A549 (cell line): ENCODE results near the gene AK8. TPM values are rescaled to one million over a fixed set of nuclear protein-coding genes. Genes with fewer than 3 reads are reported as not detected.

Experiments used
- ATAC-seq, 2 experiments: fragments of 200-7000 bp in 1 of 2; fragments of >200 bp in 1 of 2; cut with Nextera tagmentation in 1 of 2; cut with Tn5 transposase in 1 of 2; 3 replicates each; pipeline versions ENCODE4 v1.8.0 to v1.9.1; 2018 to 2020; ENCODE audit warnings: mild to moderate bottlenecking in 1 of 2, moderate library complexity in 1 of 2
- CTCF ChIA-PET: fragments of 300-600 bp; sonication (Branson Sonifier 250); formaldehyde crosslinking; extraction: SDS; loops from one replicate; lab custom pipeline; 2021; ENCODE audit warnings: antibody characterized with exemption, inconsistent platforms; lab: Yijun Ruan, JAX
- POLR2A ChIA-PET: fragments of 350-600 bp; formaldehyde crosslinking; extraction: SDS; loops from one replicate; lab custom pipeline; 2021; ENCODE audit warnings: antibody characterized with exemption, inconsistent platforms; lab: Yijun Ruan, JAX
- DNase-seq, 2 experiments: peaks; one replicate each; pipeline versions ENCODE4 v3.0.0 to v3.0.0-alpha.2; 2011 to 2016; ENCODE audit warnings: low read depth in 1 of 2, low spot score in 1 of 2
- FAIRE-seq: peaks from 2 replicates; lab custom pipeline; 2011; peaks lifted over from hg19 to GRCh38; lab: Jason Lieb, UNC
- H3K27ac ChIP-seq, 2 experiments: fragments of >200 bp; sonication (Bioruptor Twin); formaldehyde crosslinking; 3 replicates each; pipeline ENCODE4 v1.5.1; 2016 to 2017
- H3K4me1 ChIP-seq: fragments of >200 bp; sonication (Bioruptor Twin); formaldehyde crosslinking; 3 replicates; pipeline ENCODE4 v1.6.1; 2016
- H3K4me2 ChIP-seq: fragments of >200 bp; sonication (Bioruptor Twin); formaldehyde crosslinking; 3 replicates; pipeline ENCODE4 v1.6.1; 2016
- H3K4me3 ChIP-seq: fragments of >200 bp; sonication (Bioruptor Twin); formaldehyde crosslinking; 3 replicates; pipeline ENCODE4 v1.5.1; 2016
- H3K9me3 ChIP-seq: fragments of >200 bp; sonication (Bioruptor Twin); formaldehyde crosslinking; 3 replicates; pipeline ENCODE4 v1.6.1; 2016
- BHLHE40 ChIP-seq: IDR thresholded peaks from 2 replicates; pipeline ENCODE4 v1.6.1; 2012; ENCODE audit warnings: low read depth, low read length, inconsistent platforms
- CBX8 ChIP-seq: fragments of 200-600 bp; sonication (generic); IDR thresholded peaks from 2 replicates; pipeline ENCODE4 v1.6.1; 2016
- CEBPB ChIP-seq, 2 experiments: fragments of >200 bp in 1 of 2; sonication (Bioruptor Twin) in 1 of 2; formaldehyde crosslinking in 1 of 2; IDR thresholded peaks; 2 replicates each; pipeline ENCODE4 v1.6.1; 2012 to 2016
- EHMT2 ChIP-seq: fragments of 200-600 bp; sonication (generic); IDR thresholded peaks from 2 replicates; pipeline ENCODE4 v1.6.1; 2016; ENCODE audit warnings: antibody characterized with exemption, low read depth, mild to moderate bottlenecking, moderate library complexity
- FOSB ChIP-seq: fragments of 250-450 bp; sonication (Bioruptor Pico); IDR thresholded peaks from 2 replicates; pipeline ENCODE4 v1.5.0; 2020; ENCODE audit warnings: mild to moderate bottlenecking, moderate library complexity
- FOSL2 ChIP-seq, 2 experiments: fragments of 450-650 bp in 1 of 2; fragments of >200 bp in 1 of 2; sonication (Bioruptor Twin) in 1 of 2; formaldehyde crosslinking; IDR thresholded peaks; 2 replicates each; pipeline versions ENCODE4 v1.5.0 to v1.6.1; 2016 to 2020; ENCODE audit warnings: mild to moderate bottlenecking in 1 of 2, moderate library complexity in 1 of 2
- HDAC2 ChIP-seq: fragments of 200-600 bp; sonication (generic); IDR thresholded peaks from 2 replicates; pipeline ENCODE4 v1.6.1; 2016
- HEYL ChIP-seq: fragments of 250-450 bp; sonication (Bioruptor Pico); IDR thresholded peaks from 2 replicates; pipeline ENCODE4 v1.8.0; 2021; ENCODE audit warnings: mild to moderate bottlenecking, moderate library complexity
- HOXA7 ChIP-seq: fragments of 250-450 bp; sonication (Bioruptor Pico); IDR thresholded peaks from 2 replicates; pipeline ENCODE4 v1.5.0; 2020; ENCODE audit warnings: mild to moderate bottlenecking, moderate library complexity
- HOXB5 ChIP-seq: fragments of 250-450 bp; sonication (Bioruptor Pico); IDR thresholded peaks from 2 replicates; pipeline ENCODE4 v1.5.0; 2020; ENCODE audit warnings: mild to moderate bottlenecking, moderate library complexity
- JUN ChIP-seq, 2 experiments: fragments of >200 bp; sonication (Bioruptor Twin); formaldehyde crosslinking; IDR thresholded peaks; 2 replicates in 1 of 2; 3 replicates in 1 of 2; pipeline ENCODE4 v1.6.1; 2016 to 2017
- KDM1A ChIP-seq: fragments of 200-600 bp; sonication (generic); IDR thresholded peaks from 2 replicates; pipeline ENCODE4 v1.6.1; 2016; ENCODE audit warnings: low read depth, mild to moderate bottlenecking
- KDM5A ChIP-seq: fragments of 200-600 bp; sonication (generic); IDR thresholded peaks from 2 replicates; pipeline ENCODE4 v1.6.1; 2016; ENCODE audit warnings: antibody characterized with exemption, mild to moderate bottlenecking
- MYC ChIP-seq: IDR thresholded peaks from 2 replicates; pipeline ENCODE4 v1.6.1; 2012; ENCODE audit warnings: mild to moderate bottlenecking, inconsistent platforms, low read length, improper control_type of control experiment, borderline replicate concordance
- NPAS2 ChIP-seq: fragments of 250-450 bp; sonication (Bioruptor Pico); IDR thresholded peaks from 2 replicates; pipeline ENCODE4 v1.8.0; 2022; ENCODE audit warnings: mild to moderate bottlenecking, moderate library complexity, borderline replicate concordance
- POLR2A ChIP-seq: IDR thresholded peaks from 2 replicates; pipeline ENCODE4 v1.6.1; 2012; ENCODE audit warnings: mild to moderate bottlenecking, low read length
- RAD21 ChIP-seq, 2 experiments: fragments of >200 bp in 1 of 2; sonication (Bioruptor Twin) in 1 of 2; formaldehyde crosslinking in 1 of 2; IDR thresholded peaks in 1 of 2; conservative IDR thresholded peaks in 1 of 2; 2 replicates in 1 of 2; 3 replicates in 1 of 2; pipeline ENCODE4 v1.6.1; 2012 to 2018; ENCODE audit warnings: inconsistent platforms in 1 of 2
- RARB ChIP-seq: fragments of 250-450 bp; sonication (Bioruptor Pico); IDR thresholded peaks from 2 replicates; pipeline ENCODE4 v1.8.0; 2021; ENCODE audit warnings: mild to moderate bottlenecking, moderate library complexity
- RCOR1 ChIP-seq: fragments of 150-350 bp; IDR thresholded peaks from 2 replicates; pipeline ENCODE4 v1.6.1; 2014; ENCODE audit warnings: antibody characterized with exemption, low read length, low read depth
- SREBF2 ChIP-seq: fragments of 450-650 bp; IDR thresholded peaks from 2 replicates; pipeline ENCODE4 v1.6.1; 2014; ENCODE audit warnings: mild to moderate bottlenecking, moderate library complexity
- TFCP2L1 ChIP-seq: fragments of 250-450 bp; sonication (Bioruptor Pico); IDR thresholded peaks from 2 replicates; pipeline ENCODE4 v1.5.0; 2021; ENCODE audit warnings: mild to moderate bottlenecking
- ZFP36 ChIP-seq: fragments of 450-650 bp; IDR thresholded peaks from 2 replicates; pipeline ENCODE4 v1.6.1; 2014; ENCODE audit warnings: borderline replicate concordance; ENCODE audit not compliant: partially characterized antibody
- WGBS: methylation state at CpG from one replicate; pipeline ENCODE4 v1.1.6; 2017; ENCODE audit errors: missing lambda C conversion rate; 5-methylcytosine and 5-hydroxymethylcytosine counted together
- polyA plus RNA-seq, 4 experiments: library from polyadenylated mRNA; depleted of rRNA in 3 of 4; stranded (reverse); fragments of >200 nt; fragmentation: RNase III in 1 of 4; extraction: RNeasy Plus Mini Kit Qiagen cat#74134 plus additional on column Dnase treatment in 1 of 4; gene quantifications; 2 replicates in 3 of 4; 3 replicates in 1 of 4; pipeline ENCODE4 v1.2.3, GENCODE V29; 2011 to 2017
- TF ChIP-seq, protein P1 (sequence below): fragments of 200-600 bp; sonication (generic); IDR thresholded peaks from 2 replicates; pipeline ENCODE4 v1.6.1; 2016; ENCODE audit warnings: antibody characterized with exemption, mild to moderate bottlenecking, moderate library complexity
- TF ChIP-seq, protein P2 (sequence below): fragments of 150-350 bp; IDR thresholded peaks from 2 replicates; pipeline ENCODE4 v1.6.1; 2014; ENCODE audit warnings: low read depth, mild to moderate bottlenecking, low read length
- TF ChIP-seq, protein P3 (sequence below): IDR thresholded peaks from 2 replicates; pipeline ENCODE4 v1.6.1; 2012; ENCODE audit warnings: low read depth, borderline replicate concordance
- TF ChIP-seq, protein P4 (sequence below): IDR thresholded peaks from 2 replicates; pipeline ENCODE4 v1.6.1; 2012
- TF ChIP-seq, protein P5 (sequence below): fragments of 250-450 bp; sonication (Bioruptor Pico); IDR thresholded peaks from 2 replicates; pipeline ENCODE4 v1.5.0; 2021; ENCODE audit warnings: mild to moderate bottlenecking, moderate library complexity, borderline replicate concordance

AK8 gene
- polyA plus RNA-seq, 2 of the 4 experiments (the other 2 are of a cell fraction): 0.61 to 0.63 TPM

DNA sequence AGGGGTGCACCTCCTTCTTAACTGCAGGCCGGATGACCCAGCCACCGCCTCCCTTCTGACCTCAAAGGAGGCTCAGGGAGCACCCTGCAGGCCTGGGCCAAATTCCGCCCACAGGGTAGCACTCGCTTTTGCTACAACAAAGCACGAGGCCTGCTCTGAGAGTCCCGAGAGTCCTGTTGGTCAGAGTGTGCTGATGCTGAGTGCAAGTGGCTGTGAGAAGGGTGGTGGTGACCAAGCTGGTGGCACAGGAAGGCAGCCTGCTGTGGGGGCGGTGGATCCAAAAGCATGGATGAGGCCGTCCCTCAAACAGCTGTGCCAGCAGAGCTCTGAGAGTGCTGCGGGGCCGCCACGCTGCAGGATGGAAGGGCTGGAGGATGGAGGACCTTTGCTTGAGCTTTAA is 101.8 kb downstream of the AK8 start:
- H3K9me3 ChIP-seq: no peaks in the 10 kb centered on the region; the same call in 2 of the 3 replicates
- ATAC-seq: no peak
- TF ChIP-seq BHLHE40: no peak
- no peak for TF ChIP-seq KDM5A
- TF ChIP-seq RAD21 (conservative IDR thresholded peaks at IDR 0.05 in 1 of 2, IDR thresholded peaks at IDR 0.05 in 1 of 2): no peak
- TF ChIP-seq EHMT2: no peak
- TF ChIP-seq, protein P1, sequence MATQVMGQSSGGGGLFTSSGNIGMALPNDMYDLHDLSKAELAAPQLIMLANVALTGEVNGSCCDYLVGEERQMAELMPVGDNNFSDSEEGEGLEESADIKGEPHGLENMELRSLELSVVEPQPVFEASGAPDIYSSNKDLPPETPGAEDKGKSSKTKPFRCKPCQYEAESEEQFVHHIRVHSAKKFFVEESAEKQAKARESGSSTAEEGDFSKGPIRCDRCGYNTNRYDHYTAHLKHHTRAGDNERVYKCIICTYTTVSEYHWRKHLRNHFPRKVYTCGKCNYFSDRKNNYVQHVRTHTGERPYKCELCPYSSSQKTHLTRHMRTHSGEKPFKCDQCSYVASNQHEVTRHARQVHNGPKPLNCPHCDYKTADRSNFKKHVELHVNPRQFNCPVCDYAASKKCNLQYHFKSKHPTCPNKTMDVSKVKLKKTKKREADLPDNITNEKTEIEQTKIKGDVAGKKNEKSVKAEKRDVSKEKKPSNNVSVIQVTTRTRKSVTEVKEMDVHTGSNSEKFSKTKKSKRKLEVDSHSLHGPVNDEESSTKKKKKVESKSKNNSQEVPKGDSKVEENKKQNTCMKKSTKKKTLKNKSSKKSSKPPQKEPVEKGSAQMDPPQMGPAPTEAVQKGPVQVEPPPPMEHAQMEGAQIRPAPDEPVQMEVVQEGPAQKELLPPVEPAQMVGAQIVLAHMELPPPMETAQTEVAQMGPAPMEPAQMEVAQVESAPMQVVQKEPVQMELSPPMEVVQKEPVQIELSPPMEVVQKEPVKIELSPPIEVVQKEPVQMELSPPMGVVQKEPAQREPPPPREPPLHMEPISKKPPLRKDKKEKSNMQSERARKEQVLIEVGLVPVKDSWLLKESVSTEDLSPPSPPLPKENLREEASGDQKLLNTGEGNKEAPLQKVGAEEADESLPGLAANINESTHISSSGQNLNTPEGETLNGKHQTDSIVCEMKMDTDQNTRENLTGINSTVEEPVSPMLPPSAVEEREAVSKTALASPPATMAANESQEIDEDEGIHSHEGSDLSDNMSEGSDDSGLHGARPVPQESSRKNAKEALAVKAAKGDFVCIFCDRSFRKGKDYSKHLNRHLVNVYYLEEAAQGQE: no peak
- no peak for TF ChIP-seq HDAC2
- no peak for TF ChIP-seq HOXA7
- no peak for TF ChIP-seq POLR2A
- TF ChIP-seq RCOR1: no peak
- no peak for TF ChIP-seq RARB (CRISPR knock-in tag)
- no peak for TF ChIP-seq TFCP2L1
- TF ChIP-seq CBX8: no peak
- TF ChIP-seq, protein P2, sequence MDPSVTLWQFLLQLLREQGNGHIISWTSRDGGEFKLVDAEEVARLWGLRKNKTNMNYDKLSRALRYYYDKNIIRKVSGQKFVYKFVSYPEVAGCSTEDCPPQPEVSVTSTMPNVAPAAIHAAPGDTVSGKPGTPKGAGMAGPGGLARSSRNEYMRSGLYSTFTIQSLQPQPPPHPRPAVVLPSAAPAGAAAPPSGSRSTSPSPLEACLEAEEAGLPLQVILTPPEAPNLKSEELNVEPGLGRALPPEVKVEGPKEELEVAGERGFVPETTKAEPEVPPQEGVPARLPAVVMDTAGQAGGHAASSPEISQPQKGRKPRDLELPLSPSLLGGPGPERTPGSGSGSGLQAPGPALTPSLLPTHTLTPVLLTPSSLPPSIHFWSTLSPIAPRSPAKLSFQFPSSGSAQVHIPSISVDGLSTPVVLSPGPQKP: no peak
- TF ChIP-seq SREBF2: no peak
- TF ChIP-seq, all 56 proteins: peak for 0
- no peak overlapping the region for H3K27ac ChIP-seq
- POLR2A ChIA-PET: no interaction called here
- no peak overlapping the region for H3K4me2 ChIP-seq
- no peak for FAIRE-seq
- H3K4me3 ChIP-seq: no peak overlapping the region
- no peak for DNase-seq
- CTCF ChIA-PET: interaction anchor here (1.8 kb wide), 1 partner anchor 9 kb away, joined by 7 read pairs; no protein-coding TSS in a partner anchor
- 84% methylated on average over 11 of the region's 11 CpGs for WGBS
- H3K4me1 ChIP-seq: no peaks in the 10 kb centered on the region

DNA sequence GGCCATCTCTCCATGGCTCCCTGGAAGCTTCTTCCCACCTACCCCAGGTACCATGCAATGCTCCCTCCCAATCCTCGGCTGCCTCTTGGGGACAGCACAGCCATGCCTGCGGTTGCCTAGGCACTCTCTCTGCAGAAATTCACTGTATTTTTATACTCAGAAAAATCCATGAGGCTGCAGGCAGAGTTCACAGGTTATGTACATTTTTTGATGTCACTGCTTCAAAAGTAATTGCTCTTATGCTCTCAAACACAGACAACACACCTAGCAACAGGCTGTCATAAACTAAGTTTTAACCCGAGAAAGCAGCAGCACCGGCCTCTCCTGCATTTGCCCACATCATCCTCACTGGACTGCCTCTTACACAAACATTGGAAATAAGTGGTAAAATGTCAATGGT is 102.4 kb downstream of the AK8 start:
- Histone ChIP-seq H3K9me3 (no peaks in the 10 kb centered on the region; the same call in 2 of the 3 replicates), H3K4me1 (no peaks in the 10 kb centered on the region), H3K27ac (no peak overlapping the region), H3K4me3 (no peak overlapping the region), H3K4me2 (no peak overlapping the region)
- ChIA-PET POLR2A (no interaction called here), CTCF (interaction anchor here (0.5 to 2.0 kb wide), 2 partner anchors 10 to 1381 kb away, joined by 3 to 5 read pairs; no protein-coding TSS in a partner anchor)
- TF ChIP-seq BHLHE40: no peak
- no peak for TF ChIP-seq HOXA7
- TF ChIP-seq HDAC2: no peak
- TF ChIP-seq, protein P3, sequence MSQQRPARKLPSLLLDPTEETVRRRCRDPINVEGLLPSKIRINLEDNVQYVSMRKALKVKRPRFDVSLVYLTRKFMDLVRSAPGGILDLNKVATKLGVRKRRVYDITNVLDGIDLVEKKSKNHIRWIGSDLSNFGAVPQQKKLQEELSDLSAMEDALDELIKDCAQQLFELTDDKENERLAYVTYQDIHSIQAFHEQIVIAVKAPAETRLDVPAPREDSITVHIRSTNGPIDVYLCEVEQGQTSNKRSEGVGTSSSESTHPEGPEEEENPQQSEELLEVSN: no peak
- TF ChIP-seq ZFP36: no peak
- DNase-seq (no peak), ATAC-seq (no peak), FAIRE-seq (no peak)
- 78% methylated on average over 4 of the region's 4 CpGs for WGBS

DNA sequence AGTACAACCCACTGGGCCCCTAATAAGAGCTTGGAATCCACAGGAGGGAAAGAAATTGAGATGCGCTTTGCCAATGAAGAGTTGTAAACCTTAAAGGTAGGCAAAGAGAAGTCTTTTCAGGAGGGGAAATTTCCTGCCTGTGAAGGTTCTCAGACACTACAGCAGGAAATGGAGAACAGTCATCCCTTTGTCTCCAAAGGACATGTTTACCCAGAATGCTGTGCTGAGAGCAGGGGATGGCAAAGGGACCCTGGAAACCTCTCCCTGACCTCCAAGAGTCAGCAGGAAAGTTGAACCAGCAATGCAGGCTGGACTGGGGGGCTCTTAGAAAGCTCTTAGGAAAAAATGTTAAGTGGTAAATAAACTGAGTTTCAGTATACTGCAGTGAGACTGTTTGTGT is 103.2 kb downstream of the AK8 start:
- no peaks in the 10 kb centered on the region for H3K4me1 ChIP-seq
- no peak overlapping the region for H3K4me3 ChIP-seq
- no peaks in the 10 kb centered on the region; the same call in 2 of the 3 replicates for H3K9me3 ChIP-seq
- ChIA-PET CTCF (interaction anchor here (0.5 to 2.0 kb wide), 2 partner anchors 9 to 1380 kb away, joined by 3 to 5 read pairs; no protein-coding TSS in a partner anchor), POLR2A (no interaction called here)
- DNase-seq (no peak), ATAC-seq (no peak), FAIRE-seq (no peak)
- no peak overlapping the region for H3K4me2 ChIP-seq
- 100% methylated on average over 1 of the region's 1 CpG for WGBS
- H3K27ac ChIP-seq: no peak overlapping the region
- TF ChIP-seq NPAS2 (CRISPR knock-in tag): no peak
- no peak for TF ChIP-seq FOSL2 (IDR thresholded peaks at IDR 0.05)
- no peak for TF ChIP-seq FOSL2 (CRISPR knock-in tag; IDR thresholded peaks at IDR 0.05)
- no peak for TF ChIP-seq CEBPB (IDR thresholded peaks at IDR 0.05)
- no peak for TF ChIP-seq KDM5A
- TF ChIP-seq BHLHE40: no peak
- no peak for TF ChIP-seq HEYL
- TF ChIP-seq MYC: no peak
- TF ChIP-seq JUN (IDR thresholded peaks at IDR 0.05): no peak
- TF ChIP-seq HOXB5 (CRISPR knock-in tag): no peak
- TF ChIP-seq KDM1A: no peak
- TF ChIP-seq, protein P4, sequence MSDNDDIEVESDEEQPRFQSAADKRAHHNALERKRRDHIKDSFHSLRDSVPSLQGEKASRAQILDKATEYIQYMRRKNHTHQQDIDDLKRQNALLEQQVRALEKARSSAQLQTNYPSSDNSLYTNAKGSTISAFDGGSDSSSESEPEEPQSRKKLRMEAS: no peak
- TF ChIP-seq, protein P5, sequence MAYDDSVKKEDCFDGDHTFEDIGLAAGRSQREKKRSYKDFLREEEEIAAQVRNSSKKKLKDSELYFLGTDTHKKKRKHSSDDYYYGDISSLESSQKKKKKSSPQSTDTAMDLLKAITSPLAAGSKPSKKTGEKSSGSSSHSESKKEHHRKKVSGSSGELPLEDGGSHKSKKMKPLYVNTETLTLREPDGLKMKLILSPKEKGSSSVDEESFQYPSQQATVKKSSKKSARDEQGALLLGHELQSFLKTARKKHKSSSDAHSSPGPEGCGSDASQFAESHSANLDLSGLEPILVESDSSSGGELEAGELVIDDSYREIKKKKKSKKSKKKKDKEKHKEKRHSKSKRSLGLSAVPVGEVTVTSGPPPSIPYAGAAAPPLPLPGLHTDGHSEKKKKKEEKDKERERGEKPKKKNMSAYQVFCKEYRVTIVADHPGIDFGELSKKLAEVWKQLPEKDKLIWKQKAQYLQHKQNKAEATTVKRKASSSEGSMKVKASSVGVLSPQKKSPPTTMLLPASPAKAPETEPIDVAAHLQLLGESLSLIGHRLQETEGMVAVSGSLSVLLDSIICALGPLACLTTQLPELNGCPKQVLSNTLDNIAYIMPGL (CRISPR knock-in tag): no peak
- TF ChIP-seq FOSB (CRISPR knock-in tag): no peak
